Fibroblast of lung (primary cell): Measurements from ENCODE around the gene SLC16A4. TPM values are rescaled to one million over a fixed set of nuclear protein-coding genes. Genes with fewer than 3 reads are reported as not detected.

Source experiments
- DNase-seq, 2 donors: peaks; one replicate each; pipeline versions ENCODE4 v3.0.0 to v3.0.0-alpha.2; 2010; ENCODE audit warnings: low read depth in 2 of 2
- H2AFZ ChIP-seq: 2 replicates; pipeline ENCODE4 v1.5.1; 2012; ENCODE audit warnings: low read length, control low read depth, inconsistent platforms
- H3K27ac ChIP-seq: 2 replicates; pipeline ENCODE4 v1.5.1; 2011; ENCODE audit warnings: low read length, control low read depth; ENCODE audit not compliant: insufficient read depth
- H3K27me3 ChIP-seq: 2 replicates; pipeline ENCODE4 v1.5.1; 2011; ENCODE audit warnings: mild to moderate bottlenecking, low read length; ENCODE audit not compliant: control insufficient read depth, insufficient read depth
- H3K36me3 ChIP-seq: 2 replicates; pipeline ENCODE4 v1.5.1; 2011; ENCODE audit warnings: low read length; ENCODE audit not compliant: control insufficient read depth, insufficient read depth
- H3K4me1 ChIP-seq: 2 replicates; pipeline ENCODE4 v1.5.1; 2011; ENCODE audit warnings: low read length; ENCODE audit not compliant: control insufficient read depth, insufficient read depth; ENCODE audit errors: extremely low read depth
- H3K4me2 ChIP-seq: 2 replicates; pipeline ENCODE4 v1.5.1; 2011; ENCODE audit warnings: low read length, control low read depth; ENCODE audit not compliant: insufficient read depth; ENCODE audit errors: extremely low read depth
- H3K4me3 ChIP-seq, 4 experiments: fragments of 200-600 bp in 1 of 4; sonication (generic) in 1 of 4; replicated peaks in 1 of 4; 2 replicates each; pipeline ENCODE4 v1.5.1; 2011 to 2016; ENCODE audit warnings: low read length in 4 of 4, low read depth in 3 of 4, mild to moderate bottlenecking in 3 of 4, control low read depth in 2 of 4, inconsistent platforms in 1 of 4, mixed read lengths in 1 of 4; ENCODE audit not compliant: insufficient read depth in 1 of 4; ENCODE audit errors: control extremely low read depth in 1 of 4
- H3K79me2 ChIP-seq: 2 replicates; pipeline ENCODE4 v1.5.1; 2012; ENCODE audit warnings: mild to moderate bottlenecking, low read length, inconsistent platforms; ENCODE audit not compliant: control insufficient read depth, insufficient read depth
- H3K9ac ChIP-seq: 2 replicates; pipeline ENCODE4 v1.5.1; 2011; ENCODE audit warnings: mild to moderate bottlenecking, low read length, control low read depth; ENCODE audit not compliant: insufficient read depth
- H3K9me3 ChIP-seq: 2 replicates; pipeline ENCODE4 v1.5.1; 2012; ENCODE audit warnings: low read depth, low read length; ENCODE audit not compliant: control insufficient read depth, insufficient read depth
- H4K20me1 ChIP-seq: 2 replicates; pipeline ENCODE4 v1.5.1; 2011; ENCODE audit warnings: low read length; ENCODE audit not compliant: control insufficient read depth, insufficient read depth; ENCODE audit errors: extremely low read depth
- CTCF ChIP-seq, 2 donors: IDR thresholded peaks in 1 of 2; conservative IDR thresholded peaks in 1 of 2; 1 replicate in 1 of 2; 2 replicates in 1 of 2; pipeline ENCODE4 v1.5.1; 2011 to 2012; ENCODE audit warnings: low read length in 2 of 2, control low read depth in 1 of 2, inconsistent platforms in 1 of 2, low read depth in 1 of 2, mild to moderate bottlenecking in 1 of 2
- EZH2 ChIP-seq: IDR thresholded peaks from 2 replicates; pipeline ENCODE4 v1.5.1; 2012; ENCODE audit warnings: low read length, control low read depth, mild to moderate bottlenecking; ENCODE audit errors: missing control alignments
- polyA plus RNA-seq, 2 donors: library from polyadenylated mRNA; depleted of rRNA in 1 of 2; stranded (reverse) in 1 of 2; unstranded in 1 of 2; fragments of >200 nt; gene quantifications; 2 replicates each; pipeline ENCODE4 v1.2.1, GENCODE V29; 2011 to 2012; ENCODE audit warnings: missing spikeins in 1 of 2
- total RNA-seq: library from RNA; depleted of rRNA; stranded (reverse); fragments of >200 nt; gene quantifications from 2 replicates; pipeline ENCODE4 v1.2.1, GENCODE V29; 2014

Gene SLC16A4
- total and polyA plus RNA-seq, 2 donors (not counting 1 experiment from before 2014, with no cell fraction given), result 64.4 to 91.9 TPM

GRCh38 chr1:110424699-110425611, 34.1 kb upstream of the SLC16A4 start:
- Histone ChIP-seq H3K4me3 (no peak overlapping the region), H3K27ac (no peak overlapping the region), H3K9ac (no peak overlapping the region), H3K4me1 (no peaks in the 10 kb centered on the region), H2AFZ (no peak overlapping the region), H3K79me2 (no peaks in the 10 kb centered on the region), H3K4me2 (no peak overlapping the region), H3K9me3 (no peaks in the 10 kb centered on the region), H3K27me3 (peaks cover 27% of the 10 kb centered on the region), H3K36me3 (no peaks in the 10 kb centered on the region), H4K20me1 (no peaks in the 10 kb centered on the region)
- peak in 1 of 2 donors; percentile 20 for DNase-seq
- TF ChIP-seq EZH2, result no peak
- TF ChIP-seq CTCF (conservative IDR thresholded peaks at IDR 0.05 in 1 of 2, IDR thresholded peaks at IDR 0.05 in 1 of 2; ENCODE audit: low read depth in 1 of 2, low read length in 2 of 2), result no peak

GRCh38 chr1:110420874-110421793, 30.3 kb upstream of the SLC16A4 start:
- H3K79me2 ChIP-seq, result no peaks in the 10 kb centered on the region
- no peaks in the 10 kb centered on the region for H3K4me1 ChIP-seq
- no peaks in the 10 kb centered on the region for H3K36me3 ChIP-seq
- H2AFZ ChIP-seq, result no peak overlapping the region
- H3K4me3 ChIP-seq, result no peak overlapping the region
- H3K9ac ChIP-seq, result no peak overlapping the region
- TF ChIP-seq EZH2 (no peak), CTCF (conservative IDR thresholded peaks at IDR 0.05 in 1 of 2, IDR thresholded peaks at IDR 0.05 in 1 of 2; ENCODE audit: low read depth in 1 of 2, low read length in 2 of 2) (no peak)
- no peaks in the 10 kb centered on the region for H4K20me1 ChIP-seq
- no peak overlapping the region for H3K27ac ChIP-seq
- H3K9me3 ChIP-seq, result no peaks in the 10 kb centered on the region
- no peak overlapping the region for H3K4me2 ChIP-seq
- peaks cover 5% of the 10 kb centered on the region for H3K27me3 ChIP-seq
- peak; percentile 61 to 66 for DNase-seq
